Measurements from ENCODE around the gene B3GNT9.
"Not testable (repeated sequence)": the region's sequence is repeated elsewhere in the genome, so short reads cannot be mapped to it uniquely, and the experiment has no call there.

The B3GNT9 gene

GRCh38 chr16:67149276-67150046 lies 1.3 kb downstream of the B3GNT9 start:
- no peak for DNase-seq

- DNase-seq, result no peak
Measured at GRCh38 chr16:67148656-67149275, 2.0 kb downstream of the B3GNT9 start.

GRCh38 chr16:67148221-67148620 lies 2.6 kb downstream of the B3GNT9 start:
- DNase-seq, result no peak

- DNase-seq, result no peak
Measured at GRCh38 chr16:67147437-67148140, 3.2 kb downstream of the B3GNT9 start.

- DNase-seq, result no peak
Measured at GRCh38 chr16:67146523-67147357, 4.1 kb downstream of the B3GNT9 start.

- DNase-seq, result no peak
Measured at GRCh38 chr16:67145746-67146145, 5.1 kb downstream of the B3GNT9 start.

- no peak for DNase-seq
Measured at GRCh38 chr16:67144943-67145342, 5.9 kb downstream of the B3GNT9 start.

GRCh38 chr16:67142342-67142741 lies 8.5 kb downstream of the B3GNT9 start:
- no peak for DNase-seq

- no peak for DNase-seq
Measured at GRCh38 chr16:67141391-67141790, 9.4 kb downstream of the B3GNT9 start.

GRCh38 chr16:67137605-67138004 lies 13.2 kb downstream of the B3GNT9 start:
- no peak for DNase-seq

GRCh38 chr16:67129422-67129821 lies 21.4 kb downstream of the B3GNT9 start:
- DNase-seq, result no peak

GRCh38 chr16:67128887-67129286 lies 21.9 kb downstream of the B3GNT9 start:
- no peak for DNase-seq

- no peak for DNase-seq
Measured at GRCh38 chr16:67128417-67128816, 22.4 kb downstream of the B3GNT9 start.

- not testable (repeated sequence) for DNase-seq
Measured at GRCh38 chr16:67122799-67123198, 28.0 kb downstream of the B3GNT9 start.

- no peak for DNase-seq
Measured at GRCh38 chr16:67120025-67120424, 30.8 kb downstream of the B3GNT9 start.

- DNase-seq, result no peak
Measured at GRCh38 chr16:67117716-67118115, 33.1 kb downstream of the B3GNT9 start.

GRCh38 chr16:67116388-67117311 lies 34.1 kb downstream of the B3GNT9 start:
- no peak for DNase-seq

- no peak for DNase-seq
Measured at GRCh38 chr16:67115639-67116038, 35.2 kb downstream of the B3GNT9 start.

GRCh38 chr16:67114793-67115192 lies 36.0 kb downstream of the B3GNT9 start:
- DNase-seq, result no peak

- peak; percentile 12 for DNase-seq
Measured at GRCh38 chr16:67112591-67113399, 38.0 kb downstream of the B3GNT9 start.

- peak; percentile 7 for DNase-seq
Measured at GRCh38 chr16:67111951-67112444, 38.8 kb downstream of the B3GNT9 start.

All from activated CD8-positive, alpha-beta memory T cell treated with anti-CD3 and anti-CD28 coated beads, Interleukin-2, amount 50 U/mL, for 48 hours (primary cell).